Cortex of kidney (tissue), 1 donor: ENCODE data around the gene SHE.

Experiments used
- DNase-seq: peaks from one replicate; lab custom pipeline; 2025; lab: John Stamatoyannopoulos, UW

SHE gene

GRCh38 chr1:154478639-154479038 lies 23.6 kb downstream of the SHE start:
- no peak for DNase-seq

GRCh38 chr1:154478013-154478412 lies 24.2 kb downstream of the SHE start:
- no peak for DNase-seq

- no peak for DNase-seq
Measured at GRCh38 chr1:154476791-154477190, 25.4 kb downstream of the SHE start.

- DNase-seq: no peak
Measured at GRCh38 chr1:154474802-154475201, 27.4 kb downstream of the SHE start.

- no peak for DNase-seq
Measured at GRCh38 chr1:154471304-154471703, 30.9 kb downstream of the SHE start.

- no peak for DNase-seq
Measured at GRCh38 chr1:154469844-154470560, 32.2 kb downstream of the SHE start.

- DNase-seq: no peak
Measured at GRCh38 chr1:154468535-154469250, 33.5 kb downstream of the SHE start.

- DNase-seq: no peak
Measured at GRCh38 chr1:154467434-154468102, 34.6 kb downstream of the SHE start.

GRCh38 chr1:154466921-154467417 lies 35.2 kb downstream of the SHE start:
- no peak for DNase-seq

GRCh38 chr1:154466206-154466605 lies 36.0 kb downstream of the SHE start:
- no peak for DNase-seq

- no peak for DNase-seq
Measured at GRCh38 chr1:154465621-154466195, 36.5 kb downstream of the SHE start.

- DNase-seq: no peak
Measured at GRCh38 chr1:154463512-154463990, 38.7 kb downstream of the SHE start.

GRCh38 chr1:154460695-154461260 lies 41.4 kb downstream of the SHE start:
- DNase-seq: no peak

GRCh38 chr1:154459080-154459479 lies 43.1 kb downstream of the SHE start:
- no peak for DNase-seq

GRCh38 chr1:154456631-154457030 lies 45.6 kb downstream of the SHE start:
- DNase-seq: no peak

GRCh38 chr1:154454386-154455120 lies 47.7 kb downstream of the SHE start:
- DNase-seq: no peak

GRCh38 chr1:154453574-154454352 lies 48.4 kb downstream of the SHE start:
- no peak for DNase-seq

GRCh38 chr1:154453161-154453560 lies 49.1 kb downstream of the SHE start:
- no peak for DNase-seq

GRCh38 chr1:154448331-154448811 lies 53.8 kb downstream of the SHE start:
- DNase-seq: no peak

- no peak for DNase-seq
Measured at GRCh38 chr1:154446789-154447188, 55.4 kb downstream of the SHE start.
